H9 (cell line): ENCODE results near the gene MISP3. TPM values are rescaled to one million over a fixed set of nuclear protein-coding genes. Genes with fewer than 3 reads are reported as not detected.

Experiments used
- DNase-seq: peaks from one replicate; pipeline ENCODE4 v3.0.0-alpha.2; 2017
- H2AFZ ChIP-seq: one replicate; pipeline ENCODE4 v1.6.1; 2013; ENCODE audit warnings: mild to moderate bottlenecking, low read length, control low read depth, moderate library complexity
- H2AK5ac ChIP-seq: 2 replicates; pipeline ENCODE4 v1.6.1; 2013; ENCODE audit warnings: low read length, control low read depth, mixed read lengths; ENCODE audit not compliant: insufficient read length
- H2BK120ac ChIP-seq: one replicate; pipeline ENCODE4 v1.6.1; 2013; ENCODE audit warnings: low read depth, mild to moderate bottlenecking, low read length, control low read depth, inconsistent platforms; ENCODE audit not compliant: poor library complexity, severe bottlenecking
- H2BK12ac ChIP-seq: 2 replicates; pipeline ENCODE4 v1.6.1; 2013; ENCODE audit warnings: low read length, control low read depth, mixed read lengths, low read depth; ENCODE audit not compliant: insufficient read length
- H2BK15ac ChIP-seq: 2 replicates; pipeline ENCODE4 v1.6.1; 2013; ENCODE audit warnings: low read depth, low read length, control low read depth
- H2BK20ac ChIP-seq: one replicate; pipeline ENCODE4 v1.6.1; 2013; ENCODE audit warnings: low read depth, mild to moderate bottlenecking, low read length, control low read depth, inconsistent platforms; ENCODE audit not compliant: poor library complexity, severe bottlenecking
- H2BK5ac ChIP-seq: 2 replicates; pipeline ENCODE4 v1.6.1; 2013; ENCODE audit warnings: low read length, control low read depth, mixed read lengths; ENCODE audit not compliant: insufficient read length
- H3K14ac ChIP-seq: 2 replicates; pipeline ENCODE4 v1.6.1; 2013; ENCODE audit warnings: low read length, control low read depth; ENCODE audit not compliant: insufficient read depth
- H3K18ac ChIP-seq: 2 replicates; pipeline ENCODE4 v1.6.1; 2013; ENCODE audit warnings: low read depth, mild to moderate bottlenecking, mixed read lengths, low read length, control low read depth; ENCODE audit not compliant: insufficient read length
- H3K23ac ChIP-seq: 2 replicates; pipeline ENCODE4 v1.6.1; 2013; ENCODE audit warnings: low read length, control low read depth, mixed read lengths, low read depth; ENCODE audit not compliant: insufficient read length
- H3K23me2 ChIP-seq: 2 replicates; pipeline ENCODE4 v1.6.1; 2013; ENCODE audit warnings: low read depth, mild to moderate bottlenecking, mixed read lengths, low read length, control low read depth; ENCODE audit not compliant: insufficient read length, poor library complexity, severe bottlenecking
- H3K27ac ChIP-seq: 2 replicates; pipeline ENCODE4 v1.5.1; 2013; ENCODE audit warnings: low read length, control low read depth, mixed read lengths, low read depth; ENCODE audit not compliant: insufficient read length
- H3K27me3 ChIP-seq: 2 replicates; pipeline ENCODE4 v1.6.1; 2013; ENCODE audit warnings: low read length, control low read depth, inconsistent platforms; ENCODE audit not compliant: insufficient read depth
- H3K4ac ChIP-seq: 2 replicates; pipeline ENCODE4 v1.6.1; 2013; ENCODE audit warnings: low read depth, mild to moderate bottlenecking, control low read depth, inconsistent platforms, low read length, moderate library complexity
- H3K4me1 ChIP-seq: 2 replicates; pipeline ENCODE4 v1.6.1; 2013; ENCODE audit warnings: low read length, control low read depth, inconsistent platforms; ENCODE audit not compliant: insufficient read depth
- H3K4me2 ChIP-seq: 2 replicates; pipeline ENCODE4 v1.6.1; 2013; ENCODE audit warnings: low read length, control low read depth, mixed read lengths; ENCODE audit not compliant: insufficient read length, insufficient read depth
- H3K56ac ChIP-seq: 2 replicates; pipeline ENCODE4 v1.6.1; 2013; ENCODE audit warnings: low read depth, mild to moderate bottlenecking, mixed read lengths, low read length, control low read depth; ENCODE audit not compliant: insufficient read length
- H3K79me1 ChIP-seq: 2 replicates; pipeline ENCODE4 v1.6.1; 2013; ENCODE audit warnings: low read depth, mild to moderate bottlenecking, moderate library complexity, low read length, control low read depth, inconsistent platforms; ENCODE audit not compliant: insufficient read depth, poor library complexity, severe bottlenecking
- H3K79me2 ChIP-seq: 2 replicates; pipeline ENCODE4 v1.6.1; 2013; ENCODE audit warnings: low read length, control low read depth, inconsistent platforms; ENCODE audit not compliant: insufficient read depth
- H3K9ac ChIP-seq: 2 replicates; pipeline ENCODE4 v1.6.1; 2013; ENCODE audit warnings: low read length, control low read depth, mixed read lengths; ENCODE audit not compliant: insufficient read length; ENCODE audit errors: extremely low read depth
- H3K9me3 ChIP-seq: one replicate; pipeline ENCODE4 v1.6.1; 2013; ENCODE audit warnings: low read depth, low read length, inconsistent platforms; ENCODE audit not compliant: control insufficient read depth
- H3T11ph ChIP-seq: one replicate; pipeline ENCODE4 v1.6.1; 2013; ENCODE audit warnings: mild to moderate bottlenecking, low read length, control low read depth, inconsistent platforms
- H4K20me1 ChIP-seq: one replicate; pipeline ENCODE4 v1.6.1; 2013; ENCODE audit not compliant: control insufficient read depth, insufficient read length, insufficient read depth
- H4K5ac ChIP-seq: 2 replicates; pipeline ENCODE4 v1.6.1; 2013; ENCODE audit warnings: low read depth, mild to moderate bottlenecking, mixed read lengths, low read length, control low read depth; ENCODE audit not compliant: insufficient read length
- H4K8ac ChIP-seq: replicated peaks from 2 replicates; pipeline ENCODE4 v1.6.1; 2013; ENCODE audit warnings: low read length, control low read depth, mixed read lengths, low read depth; ENCODE audit not compliant: insufficient read length
- H4K91ac ChIP-seq: 2 replicates; pipeline ENCODE4 v1.6.1; 2013; ENCODE audit warnings: low read depth, mild to moderate bottlenecking, moderate library complexity, mixed read lengths, low read length, control low read depth; ENCODE audit not compliant: insufficient read length
- H3K27ac Mint-ChIP-seq, 3 experiments: 2 replicates in 2 of 3; 3 replicates in 1 of 3; pipeline ENCODE4 v1.8.0; 2020 to 2021; ENCODE audit warnings: mixed read lengths in 3 of 3, mild to moderate bottlenecking in 1 of 3, moderate library complexity in 1 of 3
- H3K27me3 Mint-ChIP-seq: 2 replicates; pipeline ENCODE4 v1.8.0; 2021; ENCODE audit warnings: low read depth, mild to moderate bottlenecking, moderate library complexity, mixed read lengths
- H3K36me3 Mint-ChIP-seq, 3 experiments: 2 replicates in 2 of 3; 3 replicates in 1 of 3; pipeline ENCODE4 v1.8.0; 2020 to 2021; ENCODE audit warnings: low read depth in 3 of 3, mixed read lengths in 3 of 3; ENCODE audit not compliant: insufficient read depth in 1 of 3
- H3K4me1 Mint-ChIP-seq, 2 experiments: 2 replicates each; pipeline ENCODE4 v1.8.0; 2020; ENCODE audit warnings: mixed read lengths in 2 of 2
- H3K4me3 Mint-ChIP-seq, 2 experiments: 2 replicates in 1 of 2; 3 replicates in 1 of 2; pipeline ENCODE4 v1.8.0; 2020 to 2021; ENCODE audit warnings: mild to moderate bottlenecking in 2 of 2, mixed read lengths in 2 of 2, moderate library complexity in 1 of 2
- H3K9me3 Mint-ChIP-seq, 2 experiments: 2 replicates in 1 of 2; 3 replicates in 1 of 2; pipeline ENCODE4 v1.8.0; 2020; ENCODE audit warnings: mild to moderate bottlenecking in 2 of 2, mixed read lengths in 2 of 2, moderate library complexity in 1 of 2
- WGBS: extraction: QIAGEN DNeasy Blood & Tissue Kit; methylation state at CpG from one replicate; pipeline ENCODE4 v1.1.7; 2013; ENCODE audit warnings: missing lambda C conversion rate, low lambda C conversion rate, mixed read lengths; ENCODE audit not compliant: insufficient read length; ENCODE audit errors: extremely low coverage; 5-methylcytosine and 5-hydroxymethylcytosine counted together
- total RNA-seq: library from RNA; stranded (reverse); gene quantifications from 2 replicates; pipeline ENCODE4 v1.2.1, GENCODE V29; 2021
- TF ChIP-seq, protein P1 (sequence below): fragments of 200-600 bp; sonication (generic); conservative IDR thresholded peaks from 3 replicates; pipeline ENCODE4 v1.8.0; 2021; ENCODE audit warnings: antibody characterized with exemption, mild to moderate bottlenecking

MISP3 gene
- total RNA-seq, 1 experiment from 2014 or later = 0.26 TPM

DNA sequence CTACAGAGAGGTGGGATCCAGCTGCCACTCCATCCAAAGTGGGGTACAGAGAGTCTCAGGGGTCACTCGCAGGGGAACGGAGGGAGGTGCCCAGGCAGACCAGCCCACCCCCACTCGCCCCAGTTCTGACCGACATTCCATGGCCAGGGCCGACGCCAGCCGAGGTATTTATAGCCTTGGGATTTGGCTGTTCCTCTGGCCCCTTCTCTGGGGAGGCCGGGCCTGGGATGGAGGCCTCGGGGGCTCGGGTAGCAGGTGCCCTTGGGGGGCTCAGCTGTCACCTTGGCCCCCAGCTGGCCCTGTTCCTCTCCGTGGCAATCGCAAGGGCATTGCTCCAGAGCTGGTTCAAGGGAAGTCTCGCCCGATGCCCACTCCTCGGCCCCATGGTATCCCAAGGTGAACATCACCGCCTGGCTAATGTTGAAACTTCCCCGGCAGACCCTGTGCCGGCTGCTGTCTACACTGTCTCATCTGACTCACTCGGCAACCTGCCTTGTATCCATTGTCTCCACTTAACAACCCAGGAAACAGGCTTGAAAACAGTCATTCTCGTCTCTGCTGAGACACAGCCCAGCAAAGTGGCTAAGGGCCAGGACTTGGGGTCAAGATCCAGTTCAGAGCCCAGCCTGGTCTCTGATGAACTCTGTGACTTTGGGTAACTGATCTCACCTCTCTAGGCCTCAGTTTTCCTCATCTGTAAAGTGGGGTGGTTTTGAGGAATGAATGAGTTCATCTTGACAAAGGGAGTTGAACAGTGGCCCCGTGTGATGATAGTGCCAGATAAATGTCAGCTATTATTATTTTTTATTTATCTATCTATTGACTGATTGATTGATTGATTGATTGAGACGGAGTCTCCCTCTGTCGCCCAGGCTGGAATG lies 35.2 kb downstream of the MISP3 start:
- DNase-seq = no peak
- WGBS = no CpG with 5 or more reads among the region's 23 CpGs

More for the DNA sequence above, 35.2 kb downstream of the MISP3 start:
- Histone ChIP-seq H3K18ac (no peak overlapping the region), H3K27ac (no peak overlapping the region), H2AK5ac (no peak overlapping the region), H4K8ac (no peak overlapping the region), H2BK120ac (no peak overlapping the region), H3K79me2 (no peaks in the 10 kb centered on the region), H3K23me2 (no peaks in the 10 kb centered on the region), H2BK15ac (no peak overlapping the region), H4K91ac (no peak overlapping the region), H3K27me3 (no peaks in the 10 kb centered on the region), H2BK5ac (no peak overlapping the region), H3K79me1 (no peaks in the 10 kb centered on the region), H2BK12ac (no peak overlapping the region), H3K9me3 (no peaks in the 10 kb centered on the region), H2AFZ (no peak overlapping the region), H3K23ac (no peak overlapping the region), H3K4me2 (no peak overlapping the region), H3K4ac (no peak overlapping the region), H4K5ac (no peak overlapping the region), H3K14ac (no peak overlapping the region), H2BK20ac (no peak overlapping the region), H3K4me1 (peaks cover 2% of the 10 kb centered on the region; the same call in 1 of the 2 replicates), H3K9ac (no peak overlapping the region), H4K20me1 (no peaks in the 10 kb centered on the region), H3K56ac (no peak overlapping the region), H3T11ph (no peak overlapping the region)
- Mint-ChIP-seq H3K27me3 (no peaks in the 10 kb centered on the region), H3K27ac (peak overlapping the region in 2 of 3 experiments; percentile 55 to 83; a peak in 1 of 7 replicates), H3K36me3 (peaks cover 2 to 11% (median 3%) of the 10 kb centered on the region in 3 experiments; a peak in 3 of 7 replicates), H3K9me3 (no peaks in the 10 kb centered on the region), H3K4me3 (no peak overlapping the region), H3K4me1 (peaks cover 10 to 12% of the 10 kb centered on the region in 2 experiments)
- TF ChIP-seq, protein P1, sequence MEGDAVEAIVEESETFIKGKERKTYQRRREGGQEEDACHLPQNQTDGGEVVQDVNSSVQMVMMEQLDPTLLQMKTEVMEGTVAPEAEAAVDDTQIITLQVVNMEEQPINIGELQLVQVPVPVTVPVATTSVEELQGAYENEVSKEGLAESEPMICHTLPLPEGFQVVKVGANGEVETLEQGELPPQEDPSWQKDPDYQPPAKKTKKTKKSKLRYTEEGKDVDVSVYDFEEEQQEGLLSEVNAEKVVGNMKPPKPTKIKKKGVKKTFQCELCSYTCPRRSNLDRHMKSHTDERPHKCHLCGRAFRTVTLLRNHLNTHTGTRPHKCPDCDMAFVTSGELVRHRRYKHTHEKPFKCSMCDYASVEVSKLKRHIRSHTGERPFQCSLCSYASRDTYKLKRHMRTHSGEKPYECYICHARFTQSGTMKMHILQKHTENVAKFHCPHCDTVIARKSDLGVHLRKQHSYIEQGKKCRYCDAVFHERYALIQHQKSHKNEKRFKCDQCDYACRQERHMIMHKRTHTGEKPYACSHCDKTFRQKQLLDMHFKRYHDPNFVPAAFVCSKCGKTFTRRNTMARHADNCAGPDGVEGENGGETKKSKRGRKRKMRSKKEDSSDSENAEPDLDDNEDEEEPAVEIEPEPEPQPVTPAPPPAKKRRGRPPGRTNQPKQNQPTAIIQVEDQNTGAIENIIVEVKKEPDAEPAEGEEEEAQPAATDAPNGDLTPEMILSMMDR = no peak
